Measurements from ENCODE around the gene KREMEN2. TPM values are rescaled to one million over a fixed set of nuclear protein-coding genes. Genes with fewer than 3 reads are reported as not detected.

Gene KREMEN2
- total RNA-seq, 1 donor from 2014 or later, result 8.0 TPM

GRCh38 chr16:2936436-2937011 is 27.6 kb upstream of the KREMEN2 start:
- no peak overlapping the region for H3K4me3 Mint-ChIP-seq (ENCODE audit: unreplicated experiment)
- TF ChIP-seq EZH2 (IDR thresholded peaks at IDR 0.05; ENCODE audit: insufficient read depth, low read length) (no peak), CTCF (IDR thresholded peaks at IDR 0.05; ENCODE audit: insufficient read depth, low read depth, low read length) (no peak)
- peaks cover 14% of the 10 kb centered on the region for H3K36me3 ChIP-seq (ENCODE audit: insufficient read depth, low read length)
- H3K9ac ChIP-seq (ENCODE audit: low read length), result no peak overlapping the region
- H3K9me3 Mint-ChIP-seq (ENCODE audit: unreplicated experiment), result no peaks in the 10 kb centered on the region
- no peaks in the 10 kb centered on the region for H3K27me3 Mint-ChIP-seq (ENCODE audit: low read depth, unreplicated experiment)
- peaks cover 7% of the 10 kb centered on the region for H4K20me1 ChIP-seq (ENCODE audit: insufficient read depth, low read length)
- no peaks in the 10 kb centered on the region for H3K4me1 ChIP-seq (ENCODE audit: insufficient read depth, low read length)
- no peak overlapping the region for H3K4me2 ChIP-seq (ENCODE audit: low read length)
- FAIRE-seq, result no peak
- no peak overlapping the region for H3K27ac ChIP-seq (ENCODE audit: low read depth, low read length)
- H3K27me3 ChIP-seq (ENCODE audit: insufficient read depth, low read length), result no peaks in the 10 kb centered on the region
- peaks cover 19% of the 10 kb centered on the region for H3K36me3 Mint-ChIP-seq (ENCODE audit: low read depth, unreplicated experiment)
- no peak overlapping the region for H3K27ac Mint-ChIP-seq (ENCODE audit: unreplicated experiment)
- no peak overlapping the region for H3K4me3 ChIP-seq (ENCODE audit: insufficient read depth, low read depth, low read length)
- H3K9me3 ChIP-seq (ENCODE audit: insufficient read depth, low read depth, low read length), result no peaks in the 10 kb centered on the region
- no peaks in the 10 kb centered on the region for H3K79me2 ChIP-seq (ENCODE audit: insufficient read depth, low read length)
- no peak overlapping the region for H2AFZ ChIP-seq (ENCODE audit: low read depth, low read length)
- H3K4me1 Mint-ChIP-seq (ENCODE audit: low read depth, unreplicated experiment), result no peaks in the 10 kb centered on the region
- DNase-seq (ENCODE audit: low read depth), result no peak

- DNase-seq (ENCODE audit: low read depth) (no peak), FAIRE-seq (no peak)
- no peak overlapping the region for H3K4me3 Mint-ChIP-seq (ENCODE audit: unreplicated experiment)
- Histone ChIP-seq H3K36me3 (ENCODE audit: insufficient read depth, low read length) (peaks cover 14% of the 10 kb centered on the region), H3K79me2 (ENCODE audit: insufficient read depth, low read length) (no peaks in the 10 kb centered on the region), H3K9ac (ENCODE audit: low read length) (no peak overlapping the region), H3K4me3 (ENCODE audit: insufficient read depth, low read depth, low read length) (no peak overlapping the region), H3K4me1 (ENCODE audit: insufficient read depth, low read length) (no peaks in the 10 kb centered on the region), H3K9me3 (ENCODE audit: insufficient read depth, low read depth, low read length) (no peaks in the 10 kb centered on the region), H4K20me1 (ENCODE audit: insufficient read depth, low read length) (peaks cover 7% of the 10 kb centered on the region), H3K27me3 (ENCODE audit: insufficient read depth, low read length) (no peaks in the 10 kb centered on the region), H3K4me2 (ENCODE audit: low read length) (no peak overlapping the region), H3K27ac (ENCODE audit: low read depth, low read length) (no peak overlapping the region), H2AFZ (ENCODE audit: low read depth, low read length) (no peak overlapping the region)
- no peaks in the 10 kb centered on the region for H3K9me3 Mint-ChIP-seq (ENCODE audit: unreplicated experiment)
- H3K36me3 Mint-ChIP-seq (ENCODE audit: low read depth, unreplicated experiment), result peaks cover 20% of the 10 kb centered on the region
- no peaks in the 10 kb centered on the region for H3K27me3 Mint-ChIP-seq (ENCODE audit: low read depth, unreplicated experiment)
- TF ChIP-seq CTCF (IDR thresholded peaks at IDR 0.05; ENCODE audit: insufficient read depth, low read depth, low read length) (no peak), EZH2 (IDR thresholded peaks at IDR 0.05; ENCODE audit: insufficient read depth, low read length) (no peak)
- no peaks in the 10 kb centered on the region for H3K4me1 Mint-ChIP-seq (ENCODE audit: low read depth, unreplicated experiment)
- H3K27ac Mint-ChIP-seq (ENCODE audit: unreplicated experiment), result no peak overlapping the region
These were observed 26.9 kb upstream of the KREMEN2 start for GRCh38 chr16:2937170-2937569.

GRCh38 chr16:2938206-2938605 is 25.9 kb upstream of the KREMEN2 start:
- Histone ChIP-seq H3K27ac (ENCODE audit: low read depth, low read length) (no peak overlapping the region), H3K36me3 (ENCODE audit: insufficient read depth, low read length) (peaks cover 16% of the 10 kb centered on the region), H2AFZ (ENCODE audit: low read depth, low read length) (no peak overlapping the region), H4K20me1 (ENCODE audit: insufficient read depth, low read length) (no peaks in the 10 kb centered on the region), H3K79me2 (ENCODE audit: insufficient read depth, low read length) (no peaks in the 10 kb centered on the region), H3K4me2 (ENCODE audit: low read length) (no peak overlapping the region), H3K9me3 (ENCODE audit: insufficient read depth, low read depth, low read length) (no peaks in the 10 kb centered on the region), H3K4me1 (ENCODE audit: insufficient read depth, low read length) (no peaks in the 10 kb centered on the region), H3K27me3 (ENCODE audit: insufficient read depth, low read length) (no peaks in the 10 kb centered on the region), H3K9ac (ENCODE audit: low read length) (no peak overlapping the region), H3K4me3 (ENCODE audit: insufficient read depth, low read depth, low read length) (no peak overlapping the region)
- peaks cover 23% of the 10 kb centered on the region for H3K36me3 Mint-ChIP-seq (ENCODE audit: low read depth, unreplicated experiment)
- no peaks in the 10 kb centered on the region for H3K27me3 Mint-ChIP-seq (ENCODE audit: low read depth, unreplicated experiment)
- H3K9me3 Mint-ChIP-seq (ENCODE audit: unreplicated experiment), result no peaks in the 10 kb centered on the region
- TF ChIP-seq CTCF (IDR thresholded peaks at IDR 0.05; ENCODE audit: insufficient read depth, low read depth, low read length) (no peak), EZH2 (IDR thresholded peaks at IDR 0.05; ENCODE audit: insufficient read depth, low read length) (no peak)
- no peak overlapping the region for H3K27ac Mint-ChIP-seq (ENCODE audit: unreplicated experiment)
- no peak overlapping the region for H3K4me3 Mint-ChIP-seq (ENCODE audit: unreplicated experiment)
- no peaks in the 10 kb centered on the region for H3K4me1 Mint-ChIP-seq (ENCODE audit: low read depth, unreplicated experiment)
- FAIRE-seq (no peak), DNase-seq (ENCODE audit: low read depth) (no peak)
